ENCODE results near the gene CHPF2.

The CHPF2 gene

DNA sequence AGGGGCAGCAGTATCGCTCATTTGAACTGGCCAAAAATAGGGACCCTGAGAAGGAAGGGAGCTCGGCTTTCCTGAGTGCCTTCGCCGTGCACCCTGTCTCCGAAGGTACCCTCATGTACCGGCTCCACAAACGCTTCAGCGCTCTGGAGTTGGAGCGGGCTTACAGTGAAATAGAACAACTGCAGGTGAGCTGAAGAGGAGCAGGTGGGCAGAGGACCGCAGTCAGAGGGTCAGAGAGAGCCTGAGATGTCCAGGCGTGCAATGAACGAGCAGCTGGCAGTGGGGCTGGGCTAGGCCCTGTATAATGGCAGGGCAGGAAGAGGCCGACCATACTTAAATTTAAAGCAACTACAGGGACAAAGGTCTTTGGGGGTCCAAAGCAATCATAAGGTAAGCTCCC is 4.1 kb downstream of the CHPF2 start:
- H3K4me2 ChIP-seq (ENCODE audit: low read length) = no peak overlapping the region
- H3K4ac ChIP-seq (ENCODE audit: low read depth, low read length) = no peak overlapping the region
- no peak overlapping the region for H4K12ac ChIP-seq (ENCODE audit: low read depth, low read length)
- H3K14ac ChIP-seq (ENCODE audit: low read length) = no peak overlapping the region
- no peak overlapping the region for H2BK120ac ChIP-seq (ENCODE audit: insufficient read depth, low read length, poor library complexity)
- no peak for DNase-seq
- no peaks in the 10 kb centered on the region for H3K27me3 ChIP-seq (ENCODE audit: insufficient read depth, low read length)
- WGBS (ENCODE audit: extremely low coverage, insufficient coverage, insufficient read length) = no CpG with 5 or more reads among the region's 13 CpGs
- no peak overlapping the region for H2AK5ac ChIP-seq (ENCODE audit: low read length)
- H2BK5ac ChIP-seq (ENCODE audit: low read depth, low read length, poor library complexity) = no peak overlapping the region
- H3K27ac ChIP-seq (ENCODE audit: low read depth, low read length) = no peak overlapping the region
- H4K8ac ChIP-seq (ENCODE audit: low read depth, low read length) = no peak overlapping the region
- H3K36me3 ChIP-seq (ENCODE audit: control insufficient read depth in 1 of 2, insufficient read depth in 2 of 2, low read length in 2 of 2) = peaks cover 54 to 56% of the 10 kb centered on the region in 2 experiments
- H3K79me2 ChIP-seq (ENCODE audit: control insufficient read depth, insufficient read depth, low read length, poor library complexity) = peaks cover 11% of the 10 kb centered on the region
- no peak overlapping the region for H2BK12ac ChIP-seq (ENCODE audit: low read length)
- H3K4me3 ChIP-seq (ENCODE audit: low read depth, low read length) = no peak overlapping the region
- H3K79me1 ChIP-seq (ENCODE audit: low read length) = peaks cover 6% of the 10 kb centered on the region
- peaks cover 4% of the 10 kb centered on the region for H3K9me3 ChIP-seq (ENCODE audit: insufficient read depth, low read depth, low read length)
- no peak overlapping the region for H3K18ac ChIP-seq (ENCODE audit: low read length)
- H4K91ac ChIP-seq (ENCODE audit: low read depth, low read length) = no peak overlapping the region
- no peak overlapping the region for H3K23ac ChIP-seq (ENCODE audit: low read length)
- peaks cover 4 to 10% of the 10 kb centered on the region in 2 experiments for H3K4me1 ChIP-seq (ENCODE audit: control insufficient read depth in 1 of 2, insufficient read depth in 2 of 2, low read length in 2 of 2)
- H2AFZ ChIP-seq (ENCODE audit: insufficient read depth, low read length, poor library complexity) = no peak overlapping the region
- H3K9ac ChIP-seq (ENCODE audit: low read length) = no peak overlapping the region

DNA sequence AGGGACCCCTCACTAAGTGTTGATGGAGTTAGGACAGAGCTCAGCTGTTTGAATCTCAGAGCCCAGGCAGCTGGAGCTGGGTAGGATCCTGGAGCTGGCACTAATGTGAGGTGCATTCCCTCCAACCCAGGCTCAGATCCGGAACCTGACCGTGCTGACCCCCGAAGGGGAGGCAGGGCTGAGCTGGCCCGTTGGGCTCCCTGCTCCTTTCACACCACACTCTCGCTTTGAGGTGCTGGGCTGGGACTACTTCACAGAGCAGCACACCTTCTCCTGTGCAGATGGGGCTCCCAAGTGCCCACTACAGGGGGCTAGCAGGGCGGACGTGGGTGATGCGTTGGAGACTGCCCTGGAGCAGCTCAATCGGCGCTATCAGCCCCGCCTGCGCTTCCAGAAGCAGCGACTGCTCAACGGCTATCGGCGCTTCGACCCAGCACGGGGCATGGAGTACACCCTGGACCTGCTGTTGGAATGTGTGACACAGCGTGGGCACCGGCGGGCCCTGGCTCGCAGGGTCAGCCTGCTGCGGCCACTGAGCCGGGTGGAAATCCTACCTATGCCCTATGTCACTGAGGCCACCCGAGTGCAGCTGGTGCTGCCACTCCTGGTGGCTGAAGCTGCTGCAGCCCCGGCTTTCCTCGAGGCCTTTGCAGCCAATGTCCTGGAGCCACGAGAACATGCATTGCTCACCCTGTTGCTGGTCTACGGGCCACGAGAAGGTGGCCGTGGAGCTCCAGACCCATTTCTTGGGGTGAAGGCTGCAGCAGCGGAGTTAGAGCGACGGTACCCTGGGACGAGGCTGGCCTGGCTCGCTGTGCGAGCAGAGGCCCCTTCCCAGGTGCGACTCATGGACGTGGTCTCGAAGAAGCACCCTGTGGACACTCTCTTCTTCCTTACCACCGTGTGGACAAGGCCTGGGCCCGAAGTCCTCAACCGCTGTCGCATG is 5.2 kb downstream of the CHPF2 start:
- no peak overlapping the region for H3K18ac ChIP-seq (ENCODE audit: low read length)
- no peak overlapping the region for H3K27ac ChIP-seq (ENCODE audit: low read depth, low read length)
- H3K4me3 ChIP-seq (ENCODE audit: low read depth, low read length) = no peak overlapping the region
- H2BK5ac ChIP-seq (ENCODE audit: low read depth, low read length, poor library complexity) = no peak overlapping the region
- H2AK5ac ChIP-seq (ENCODE audit: low read length) = no peak overlapping the region
- H3K36me3 ChIP-seq (ENCODE audit: control insufficient read depth in 1 of 2, insufficient read depth in 2 of 2, low read length in 2 of 2) = peaks cover 55 to 64% of the 10 kb centered on the region in 2 experiments
- H3K79me1 ChIP-seq (ENCODE audit: low read length) = peaks cover 5% of the 10 kb centered on the region
- H4K91ac ChIP-seq (ENCODE audit: low read depth, low read length) = no peak overlapping the region
- no peaks in the 10 kb centered on the region for H3K27me3 ChIP-seq (ENCODE audit: insufficient read depth, low read length)
- no peak overlapping the region for H2BK12ac ChIP-seq (ENCODE audit: low read length)
- peaks cover 4% of the 10 kb centered on the region for H3K9me3 ChIP-seq (ENCODE audit: insufficient read depth, low read depth, low read length)
- no peak overlapping the region for H3K14ac ChIP-seq (ENCODE audit: low read length)
- peaks cover 10% of the 10 kb centered on the region for H3K79me2 ChIP-seq (ENCODE audit: control insufficient read depth, insufficient read depth, low read length, poor library complexity)
- WGBS (ENCODE audit: extremely low coverage, insufficient coverage, insufficient read length) = no CpG with 5 or more reads among the region's 44 CpGs
- H2BK120ac ChIP-seq (ENCODE audit: insufficient read depth, low read length, poor library complexity) = no peak overlapping the region
- H3K4ac ChIP-seq (ENCODE audit: low read depth, low read length) = no peak overlapping the region
- H4K12ac ChIP-seq (ENCODE audit: low read depth, low read length) = no peak overlapping the region
- H4K8ac ChIP-seq (ENCODE audit: low read depth, low read length) = no peak overlapping the region
- H3K4me2 ChIP-seq (ENCODE audit: low read length) = no peak overlapping the region
- peaks cover 4 to 10% of the 10 kb centered on the region in 2 experiments for H3K4me1 ChIP-seq (ENCODE audit: control insufficient read depth in 1 of 2, insufficient read depth in 2 of 2, low read length in 2 of 2)
- H3K23ac ChIP-seq (ENCODE audit: low read length) = no peak overlapping the region
- no peak for DNase-seq
- no peak overlapping the region for H2AFZ ChIP-seq (ENCODE audit: insufficient read depth, low read length, poor library complexity)
- H3K9ac ChIP-seq (ENCODE audit: low read length) = no peak overlapping the region

- Histone ChIP-seq H3K79me2 (ENCODE audit: control insufficient read depth, insufficient read depth, low read length, poor library complexity) (peaks cover 3% of the 10 kb centered on the region), H2BK12ac (ENCODE audit: low read length) (no peak overlapping the region), H4K91ac (ENCODE audit: low read depth, low read length) (no peak overlapping the region), H3K9ac (ENCODE audit: low read length) (no peak overlapping the region), H2BK5ac (ENCODE audit: low read depth, low read length, poor library complexity) (no peak overlapping the region), H3K23ac (ENCODE audit: low read length) (no peak overlapping the region), H3K14ac (ENCODE audit: low read length) (no peak overlapping the region), H2BK120ac (ENCODE audit: insufficient read depth, low read length, poor library complexity) (no peak overlapping the region), H3K27ac (ENCODE audit: low read depth, low read length) (no peak overlapping the region), H2AK5ac (ENCODE audit: low read length) (no peak overlapping the region), H2AFZ (ENCODE audit: insufficient read depth, low read length, poor library complexity) (no peak overlapping the region), H3K4me3 (ENCODE audit: low read depth, low read length) (no peak overlapping the region), H3K4me2 (ENCODE audit: low read length) (no peak overlapping the region), H4K12ac (ENCODE audit: low read depth, low read length) (no peak overlapping the region), H3K79me1 (ENCODE audit: low read length) (no peaks in the 10 kb centered on the region), H3K36me3 (ENCODE audit: control insufficient read depth in 1 of 2, insufficient read depth in 2 of 2, low read length in 2 of 2) (peaks cover 55 to 64% of the 10 kb centered on the region in 2 experiments), H3K27me3 (ENCODE audit: insufficient read depth, low read length) (no peaks in the 10 kb centered on the region), H3K18ac (ENCODE audit: low read length) (no peak overlapping the region), H3K9me3 (ENCODE audit: insufficient read depth, low read depth, low read length) (peaks cover 4% of the 10 kb centered on the region), H3K4ac (ENCODE audit: low read depth, low read length) (no peak overlapping the region), H4K8ac (ENCODE audit: low read depth, low read length) (no peak overlapping the region), H3K4me1 (ENCODE audit: control insufficient read depth in 1 of 2, insufficient read depth in 2 of 2, low read length in 2 of 2) (peaks cover 1 to 6% of the 10 kb centered on the region in 2 experiments)
- no CpG with 5 or more reads among the region's 17 CpGs for WGBS (ENCODE audit: extremely low coverage, insufficient coverage, insufficient read length)
- DNase-seq = no peak
These were observed 6.0 kb downstream of the CHPF2 start for GRCh38 chr7:151238190-151238810.

DNA sequence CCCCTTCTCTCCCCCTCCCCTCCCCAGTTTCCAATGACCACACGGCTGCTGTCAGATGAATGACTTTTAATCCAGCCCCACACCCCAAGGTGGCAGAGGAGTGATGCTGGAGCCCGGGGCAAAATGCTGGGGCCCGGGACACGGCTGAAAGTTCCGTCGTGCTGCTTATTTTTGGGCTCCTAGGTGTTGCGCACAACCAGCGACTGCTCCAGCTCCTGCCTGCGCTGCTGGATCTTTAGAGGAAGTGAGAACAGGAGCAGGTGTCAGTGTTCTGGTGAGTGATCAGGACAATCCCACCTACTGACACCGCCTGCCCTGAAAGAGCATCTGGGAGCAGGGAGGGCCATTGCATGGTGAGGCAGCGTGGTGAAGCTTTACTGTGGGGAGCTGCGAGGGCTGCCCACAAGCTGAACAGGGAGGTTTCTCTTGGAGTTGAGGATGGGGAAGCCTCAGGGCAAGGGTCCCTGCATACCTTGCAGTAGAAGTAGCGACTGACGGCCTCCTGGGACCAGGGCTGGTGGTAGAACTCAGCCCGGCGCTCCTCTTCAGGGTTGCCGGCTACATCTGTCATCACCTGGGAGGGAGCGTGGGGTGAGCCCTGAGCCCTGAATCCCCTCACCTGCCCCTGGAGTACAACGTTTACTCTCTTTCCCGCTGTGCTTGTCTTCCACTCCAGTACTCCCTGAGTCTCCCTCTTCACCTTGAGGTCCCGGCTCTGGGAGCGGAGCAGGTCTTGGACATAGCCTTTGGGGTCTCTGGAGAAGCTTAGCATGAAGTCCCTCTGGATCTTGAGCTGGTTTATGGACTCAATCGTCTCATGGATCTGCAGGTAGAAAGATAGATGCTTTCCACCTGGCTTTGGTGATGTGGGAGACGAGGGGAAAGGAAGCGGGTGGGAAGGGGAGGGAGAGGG is 6.9 kb downstream of the CHPF2 start:
- no peak for DNase-seq
- H3K4ac ChIP-seq (ENCODE audit: low read depth, low read length) = no peak overlapping the region
- H2BK5ac ChIP-seq (ENCODE audit: low read depth, low read length, poor library complexity) = no peak overlapping the region
- H4K8ac ChIP-seq (ENCODE audit: low read depth, low read length) = no peak overlapping the region
- no peak overlapping the region for H3K4me2 ChIP-seq (ENCODE audit: low read length)
- peaks cover 4% of the 10 kb centered on the region for H3K9me3 ChIP-seq (ENCODE audit: insufficient read depth, low read depth, low read length)
- no peaks in the 10 kb centered on the region for H3K4me1 ChIP-seq (ENCODE audit: control insufficient read depth in 1 of 2, insufficient read depth in 2 of 2, low read length in 2 of 2)
- no peaks in the 10 kb centered on the region for H3K79me2 ChIP-seq (ENCODE audit: control insufficient read depth, insufficient read depth, low read length, poor library complexity)
- H3K79me1 ChIP-seq (ENCODE audit: low read length) = no peaks in the 10 kb centered on the region
- no peak overlapping the region for H2BK12ac ChIP-seq (ENCODE audit: low read length)
- H3K4me3 ChIP-seq (ENCODE audit: low read depth, low read length) = no peak overlapping the region
- no peak overlapping the region for H4K91ac ChIP-seq (ENCODE audit: low read depth, low read length)
- peaks cover 53 to 60% of the 10 kb centered on the region in 2 experiments for H3K36me3 ChIP-seq (ENCODE audit: control insufficient read depth in 1 of 2, insufficient read depth in 2 of 2, low read length in 2 of 2)
- H3K9ac ChIP-seq (ENCODE audit: low read length) = no peak overlapping the region
- H3K27me3 ChIP-seq (ENCODE audit: insufficient read depth, low read length) = no peaks in the 10 kb centered on the region
- WGBS (ENCODE audit: extremely low coverage, insufficient coverage, insufficient read length) = no CpG with 5 or more reads among the region's 25 CpGs
- H3K23ac ChIP-seq (ENCODE audit: low read length) = no peak overlapping the region
- no peak overlapping the region for H2BK120ac ChIP-seq (ENCODE audit: insufficient read depth, low read length, poor library complexity)
- no peak overlapping the region for H2AFZ ChIP-seq (ENCODE audit: insufficient read depth, low read length, poor library complexity)
- H4K12ac ChIP-seq (ENCODE audit: low read depth, low read length) = no peak overlapping the region
- no peak overlapping the region for H3K18ac ChIP-seq (ENCODE audit: low read length)
- no peak overlapping the region for H3K14ac ChIP-seq (ENCODE audit: low read length)
- H2AK5ac ChIP-seq (ENCODE audit: low read length) = no peak overlapping the region
- no peak overlapping the region for H3K27ac ChIP-seq (ENCODE audit: low read depth, low read length)

Data from trophoblast cell (in vitro differentiated cells and primary cell).